HUES6 (cell line): ENCODE data around the gene CCDC158.
"Not testable (repeated sequence)": the region's sequence is repeated elsewhere in the genome, so short reads cannot be mapped to it uniquely, and the experiment has no call there.

ENCODE experiments used
- H3K27ac ChIP-seq: 2 replicates; pipeline ENCODE4 v1.7.0; 2013; ENCODE audit warnings: low read depth, mild to moderate bottlenecking, low read length, inconsistent platforms
- H3K27me3 ChIP-seq: 2 replicates; pipeline ENCODE4 v1.6.1; 2013; ENCODE audit warnings: low read length; ENCODE audit not compliant: control insufficient read depth, insufficient read depth
- H3K36me3 ChIP-seq: 2 replicates; pipeline ENCODE4 v1.6.1; 2013; ENCODE audit warnings: low read length; ENCODE audit not compliant: control insufficient read depth, insufficient read depth
- H3K4me1 ChIP-seq: 2 replicates; pipeline ENCODE4 v1.6.1; 2013; ENCODE audit warnings: low read length; ENCODE audit not compliant: control insufficient read depth, insufficient read depth
- H3K4me3 ChIP-seq: 2 replicates; pipeline ENCODE4 v1.5.1; 2013; ENCODE audit warnings: low read depth, low read length
- H3K9ac ChIP-seq: one replicate; pipeline ENCODE4 v1.6.1; 2013; ENCODE audit warnings: mild to moderate bottlenecking, low read length
- H3K9me3 ChIP-seq: 2 replicates; pipeline ENCODE4 v1.6.1; 2013; ENCODE audit warnings: low read depth, low read length; ENCODE audit not compliant: control insufficient read depth, insufficient read depth

CCDC158 gene

DNA sequence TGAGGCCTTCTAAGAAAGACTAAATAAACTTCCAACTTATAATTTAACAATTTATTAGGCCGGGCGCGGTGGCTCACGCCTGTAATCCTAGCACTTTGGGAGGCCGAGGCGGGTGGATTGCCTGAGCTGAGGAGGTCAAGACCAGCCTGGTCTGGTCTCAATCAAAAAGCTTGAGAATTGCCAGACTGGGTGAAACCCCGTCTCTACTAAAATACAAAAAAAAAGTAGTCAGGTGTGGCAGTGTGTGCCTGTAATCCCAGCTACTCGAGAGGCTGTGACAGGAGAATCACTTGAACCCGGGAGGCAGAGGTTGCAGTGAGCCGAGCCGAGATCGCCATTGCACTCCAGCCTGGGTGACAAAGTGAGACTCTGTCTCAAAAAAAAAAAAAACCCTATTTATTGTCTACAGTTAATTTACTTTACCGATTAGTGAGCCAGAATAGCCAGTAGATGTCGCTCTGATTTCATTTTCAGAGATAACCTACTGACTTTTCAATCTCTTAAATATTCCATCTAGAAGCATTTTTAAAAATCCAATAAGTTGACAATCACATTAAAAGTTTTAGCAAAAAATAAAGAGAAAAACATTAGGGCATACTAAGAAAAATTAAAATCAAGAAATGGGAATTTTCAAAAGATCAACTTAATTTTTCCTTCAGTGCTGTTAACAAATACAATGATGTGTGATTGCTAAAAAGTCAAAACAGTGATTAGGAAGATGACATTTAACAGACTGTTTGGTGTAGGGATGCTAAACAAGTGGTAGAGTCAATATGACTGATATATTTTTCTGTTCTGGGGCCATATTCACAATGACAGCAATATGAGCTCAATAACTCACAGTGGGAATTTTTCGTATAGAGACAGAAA lies 9.8 kb upstream of the CCDC158 start:
- H3K9ac ChIP-seq: no peak overlapping the region
- H3K9me3 ChIP-seq: 0 out of 2 replicates have a peak, but pooled peaks cover under 1% of the 10 kb centered on the region
- H3K27ac ChIP-seq: no peak overlapping the region
- H3K27me3 ChIP-seq: no peaks in the 10 kb centered on the region
- peaks cover 27% of the 10 kb centered on the region for H3K4me1 ChIP-seq
- no peaks in the 10 kb centered on the region for H3K36me3 ChIP-seq
- H3K4me3 ChIP-seq: no peak overlapping the region

GRCh38 chr4:76429636-76430035 lies 8.7 kb upstream of the CCDC158 start:
- Histone ChIP-seq H3K9ac (no peak overlapping the region), H3K9me3 (peaks cover 3% of the 10 kb centered on the region; the same call in 1 of the 2 replicates), H3K4me3 (no peak overlapping the region), H3K27ac (no peak overlapping the region), H3K27me3 (no peaks in the 10 kb centered on the region), H3K4me1 (peaks cover 22% of the 10 kb centered on the region), H3K36me3 (no peaks in the 10 kb centered on the region)

DNA sequence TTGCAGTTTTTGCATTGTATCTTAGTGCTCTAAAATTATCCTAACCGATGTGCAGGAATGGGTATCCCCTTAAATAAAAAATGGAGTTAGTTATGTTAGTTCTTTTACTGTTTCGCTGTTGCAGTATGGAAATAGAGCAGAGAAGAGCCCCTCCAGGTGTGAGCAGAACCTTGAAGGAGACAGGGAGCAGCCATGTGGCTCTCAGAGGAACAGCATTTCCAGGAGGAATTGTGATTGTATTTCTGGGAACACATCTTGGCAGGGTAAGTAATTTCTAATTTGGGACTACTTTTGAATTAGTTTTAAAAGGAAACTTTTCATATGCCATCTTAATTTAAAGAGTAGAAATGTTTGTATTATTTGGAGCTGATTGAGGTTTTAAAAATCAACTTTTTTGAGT lies 5.3 kb upstream of the CCDC158 start:
- Histone ChIP-seq H3K36me3 (no peaks in the 10 kb centered on the region), H3K27ac (no peak overlapping the region), H3K9me3 (peaks cover 5% of the 10 kb centered on the region; the same call in 1 of the 2 replicates), H3K4me3 (no peak overlapping the region), H3K27me3 (no peaks in the 10 kb centered on the region), H3K4me1 (peaks cover 3% of the 10 kb centered on the region; the same call in 1 of the 2 replicates), H3K9ac (no peak overlapping the region)

- peaks cover 13% of the 10 kb centered on the region for H3K9me3 ChIP-seq
- H3K27me3 ChIP-seq, H3K9ac ChIP-seq, H3K27ac ChIP-seq, H3K4me3 ChIP-seq, H3K4me1 ChIP-seq, H3K36me3 ChIP-seq: not testable (repeated sequence)
Measured at GRCh38 chr4:76423159-76423558, 2.2 kb upstream of the CCDC158 start.

GRCh38 chr4:76420188-76420761 lies 666 bp downstream of the CCDC158 start:
- no peak overlapping the region for H3K9ac ChIP-seq
- H3K4me1 ChIP-seq: no peaks in the 10 kb centered on the region
- peaks cover 10% of the 10 kb centered on the region for H3K9me3 ChIP-seq
- H3K36me3 ChIP-seq: no peaks in the 10 kb centered on the region
- peaks cover 3% of the 10 kb centered on the region; the same call in 1 of the 2 replicates for H3K27me3 ChIP-seq
- H3K27ac ChIP-seq: no peak overlapping the region
- H3K4me3 ChIP-seq: no peak overlapping the region

DNA sequence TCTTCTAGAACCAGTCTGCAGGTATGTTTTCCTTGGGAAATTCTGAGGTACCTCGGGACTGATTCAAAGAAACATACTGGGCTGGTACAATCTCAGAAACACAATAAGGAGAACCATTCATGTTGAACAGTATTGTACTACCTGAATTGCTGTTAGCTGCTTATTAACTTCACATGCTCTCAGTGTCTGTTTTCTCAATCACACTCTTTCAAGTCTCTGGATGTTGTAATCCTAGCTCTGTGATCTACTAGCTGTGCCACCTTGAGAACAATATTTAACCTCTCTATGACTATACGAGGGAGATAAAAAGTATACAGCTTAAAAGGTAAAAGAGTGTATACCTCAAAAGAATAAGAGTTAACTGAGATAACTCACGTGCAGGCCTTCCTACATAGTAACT lies 10.3 kb downstream of the CCDC158 start:
- Histone ChIP-seq H3K27ac (no peak overlapping the region), H3K9me3 (no peaks in the 10 kb centered on the region), H3K9ac (no peak overlapping the region), H3K4me1 (no peaks in the 10 kb centered on the region), H3K36me3 (no peaks in the 10 kb centered on the region), H3K4me3 (no peak overlapping the region), H3K27me3 (no peaks in the 10 kb centered on the region)

DNA sequence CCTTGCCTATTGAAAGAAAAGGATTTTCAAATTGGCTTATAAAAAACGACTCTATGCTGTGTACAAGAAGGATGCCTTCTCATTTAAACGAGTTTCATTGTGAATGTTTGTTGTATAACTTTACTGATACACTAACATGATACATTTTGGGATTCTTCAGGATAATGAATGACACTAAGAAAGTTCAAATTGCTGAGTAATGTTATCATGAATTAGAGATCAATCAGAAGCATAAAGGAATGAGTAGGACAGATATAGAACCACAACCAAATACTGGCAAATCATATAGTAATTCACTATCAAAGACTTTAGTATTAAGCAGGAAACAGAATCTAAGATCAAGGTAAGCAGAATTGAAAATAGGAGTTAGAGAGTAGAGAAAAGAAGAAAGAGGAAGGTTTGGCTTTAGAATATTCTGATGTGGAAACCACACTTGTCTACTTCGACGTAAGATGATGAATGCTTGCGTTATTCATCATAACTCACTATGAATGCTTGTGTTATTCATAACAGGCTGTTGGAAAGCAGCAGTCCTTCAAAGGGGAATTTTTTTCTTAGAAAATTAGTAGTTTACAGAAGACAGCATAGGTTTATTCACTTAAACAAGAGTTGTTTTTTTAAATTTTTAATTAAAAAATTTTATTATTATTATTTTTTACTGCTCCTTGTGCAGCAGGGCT lies 13.4 kb downstream of the CCDC158 start:
- Histone ChIP-seq H3K9me3 (no peaks in the 10 kb centered on the region), H3K27ac (no peak overlapping the region), H3K4me3 (no peak overlapping the region), H3K9ac (no peak overlapping the region), H3K36me3 (no peaks in the 10 kb centered on the region), H3K4me1 (no peaks in the 10 kb centered on the region), H3K27me3 (no peaks in the 10 kb centered on the region)

DNA sequence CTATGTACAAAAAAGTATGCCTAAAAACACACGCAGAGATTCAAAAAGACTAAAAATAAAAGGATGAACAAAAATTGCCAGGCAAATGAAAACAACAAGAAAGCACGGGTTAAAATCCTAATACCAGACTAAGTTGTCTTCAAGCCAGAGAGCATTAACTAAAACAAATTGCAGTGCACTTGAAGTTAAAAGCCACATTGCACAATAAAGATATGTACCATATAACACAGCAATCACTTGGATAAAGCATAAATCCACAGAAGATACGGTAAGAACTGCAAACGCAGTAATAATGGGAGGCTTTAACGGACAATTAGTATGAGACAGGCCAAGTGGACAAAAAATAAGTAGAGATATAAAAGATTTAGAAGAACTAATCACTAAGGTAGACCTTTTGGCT lies 14.9 kb downstream of the CCDC158 start:
- Histone ChIP-seq H3K36me3 (no peaks in the 10 kb centered on the region), H3K4me1 (no peaks in the 10 kb centered on the region), H3K27ac (no peak overlapping the region), H3K4me3 (no peak overlapping the region), H3K27me3 (no peaks in the 10 kb centered on the region), H3K9ac (no peak overlapping the region), H3K9me3 (no peaks in the 10 kb centered on the region)

DNA sequence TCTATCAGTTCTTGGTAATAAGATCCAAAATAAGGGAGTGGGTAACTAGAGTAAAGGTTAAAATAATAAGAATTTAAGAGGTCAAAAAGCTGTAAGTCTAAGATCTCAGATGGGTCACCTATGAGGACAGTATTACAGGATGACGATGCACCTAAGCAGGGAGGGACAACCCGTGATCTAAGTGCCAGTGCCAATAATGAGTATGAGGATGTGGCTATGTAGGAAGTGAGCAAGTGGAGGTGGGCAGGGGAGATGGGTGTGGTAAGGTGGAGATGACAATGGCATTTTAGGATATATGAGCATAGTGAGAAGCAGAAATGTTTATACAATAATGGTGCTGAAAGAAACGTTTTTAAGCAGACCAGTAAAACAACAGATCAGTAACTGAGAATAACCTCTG lies 19.3 kb downstream of the CCDC158 start:
- H3K27ac ChIP-seq: no peak overlapping the region
- H3K36me3 ChIP-seq: no peaks in the 10 kb centered on the region

GRCh38 chr4:76388160-76388908 lies 32.6 kb downstream of the CCDC158 start:
- peaks cover 9% of the 10 kb centered on the region; the same call in 1 of the 2 replicates for H3K4me1 ChIP-seq
- H3K4me3 ChIP-seq: no peak overlapping the region
- no peaks in the 10 kb centered on the region for H3K27me3 ChIP-seq
- peaks cover 9% of the 10 kb centered on the region; the same call in 1 of the 2 replicates for H3K9me3 ChIP-seq
- H3K36me3 ChIP-seq: no peaks in the 10 kb centered on the region
- H3K9ac ChIP-seq: no peak overlapping the region
- no peak overlapping the region for H3K27ac ChIP-seq

More for the DNA sequence above, 19.3 kb downstream of the CCDC158 start:
- H3K9ac ChIP-seq: no peak overlapping the region
- no peaks in the 10 kb centered on the region for H3K27me3 ChIP-seq
- no peak overlapping the region for H3K4me3 ChIP-seq
- 0 out of 2 replicates have a peak, but pooled peaks cover 4% of the 10 kb centered on the region for H3K4me1 ChIP-seq
- H3K9me3 ChIP-seq: no peaks in the 10 kb centered on the region
